Mucosa of descending colon (tissue), 3 donors: Measurements from ENCODE around the gene MAGI1. TPM values are rescaled to one million over a fixed set of nuclear protein-coding genes. Genes with fewer than 3 reads are reported as not detected.
A peak's percentile ranks its signal among the peaks of the same experiment; 100 is the strongest.

Experiments
- ATAC-seq: fragments of 200-7000 bp; cut with Tn5 transposase; one replicate; pipeline ENCODE4 v1.9.1; 2020; ENCODE audit warnings: mild to moderate bottlenecking, moderate library complexity
- DNase-seq, 3 donors: peaks; one replicate each; pipeline ENCODE4 v3.0.0-alpha.2; 2020
- H3K36me3 ChIP-seq: fragments of 200-600 bp; one replicate; pipeline ENCODE4 v1.8.0; 2021; ENCODE audit warnings: low read depth, mild to moderate bottlenecking
- H3K4me1 ChIP-seq: fragments of 200-600 bp; one replicate; pipeline ENCODE4 v1.8.0; 2021; ENCODE audit warnings: low read depth, mild to moderate bottlenecking
- H3K4me3 ChIP-seq: fragments of 200-600 bp; one replicate; pipeline ENCODE4 v1.8.0; 2021; ENCODE audit warnings: mild to moderate bottlenecking
- H3K9me3 ChIP-seq: fragments of 200-600 bp; one replicate; pipeline ENCODE4 v1.8.0; 2021; ENCODE audit warnings: mild to moderate bottlenecking
- CTCF ChIP-seq: fragments of 200-600 bp; IDR thresholded peaks from one replicate; pipeline ENCODE4 v1.8.0; 2022; ENCODE audit warnings: antibody characterized with exemption, mild to moderate bottlenecking
- intact Hi-C, 2 donors: fragments of 100-400 bp; cut with DNase I in 1 of 2; cut with micrococcal nuclease in 1 of 2; formaldehyde crosslinking; loops; one replicate each; pipeline versions ENCODE4 v1.11.0 to v1.11.1; 2022; cut with DNase I, micrococcal nuclease
- total RNA-seq, 3 donors: library from RNA; stranded (reverse); fragmentation: NEBNext Ultra II Directional in 2 of 3; extraction: Animal tissue kit (Norgen Biotek cat#: 25700) in 2 of 3; gene quantifications; one replicate each; pipeline versions ENCODE4 v1.2.1 to v1.2.4, GENCODE V29; 2021 to 2023
- donor health status: DM: no; HTN: no; CAD: no; lungs with moderate emphysema.
- donor health status: DM: no; HTN: no; CAD: no.
- donor health status: DM: no; HTN: yes; CAD: no.

The MAGI1 gene
- total RNA-seq, 3 donors from 2014 or later, result 41.9 to 59.6 (median 45.6) TPM

GRCh38 chr3:65786890-65787289 lies 251.8 kb downstream of the MAGI1 start:
- no peak for TF ChIP-seq CTCF

GRCh38 chr3:65785065-65785645 lies 253.6 kb downstream of the MAGI1 start:
- TF ChIP-seq CTCF, result peak; percentile 34
- Histone ChIP-seq H3K9me3 (no peaks in the 10 kb centered on the region), H3K4me1 (no peaks in the 10 kb centered on the region), H3K4me3 (no peak overlapping the region), H3K36me3 (no peaks in the 10 kb centered on the region)
- DNase-seq, result peak in 1 of 3 donors; percentile 40
- ATAC-seq, result peak; percentile 29
- intact Hi-C loops, result loop anchor here (5.0 to 10.0 kb wide), 2 partner anchors 350 to 352 kb away; no protein-coding TSS in a partner anchor

More at GRCh38 chr3:65786890-65787289, 251.8 kb downstream of the MAGI1 start:
- Histone ChIP-seq H3K4me1 (no peaks in the 10 kb centered on the region), H3K4me3 (no peak overlapping the region), H3K36me3 (no peaks in the 10 kb centered on the region), H3K9me3 (no peaks in the 10 kb centered on the region)
- DNase-seq (no peak), ATAC-seq (no peak)
- intact Hi-C loops, result loop anchor here (5.0 to 10.0 kb wide), 2 partner anchors 348 to 350 kb away; no protein-coding TSS in a partner anchor

GRCh38 chr3:65783117-65783516 lies 255.6 kb downstream of the MAGI1 start:
- intact Hi-C loops, result loop anchor here in 1 of 2 donors (10.0 kb wide), 1 partner anchor 352 kb away; no protein-coding TSS in a partner anchor
- Histone ChIP-seq H3K4me1 (no peaks in the 10 kb centered on the region), H3K9me3 (no peaks in the 10 kb centered on the region), H3K36me3 (no peaks in the 10 kb centered on the region), H3K4me3 (no peak overlapping the region)
- no peak for DNase-seq
- TF ChIP-seq CTCF, result no peak
- no peak for ATAC-seq

- no peak for TF ChIP-seq CTCF
Observed at GRCh38 chr3:65781594-65781993, 257.1 kb downstream of the MAGI1 start.

GRCh38 chr3:65779390-65779789 lies 259.3 kb downstream of the MAGI1 start:
- H3K4me1 ChIP-seq, result no peaks in the 10 kb centered on the region
- intact Hi-C loops, result no loop called here
- TF ChIP-seq CTCF, result no peak
- no peaks in the 10 kb centered on the region for H3K9me3 ChIP-seq
- H3K36me3 ChIP-seq, result no peaks in the 10 kb centered on the region
- no peak for ATAC-seq
- no peak overlapping the region for H3K4me3 ChIP-seq
- DNase-seq, result no peak

More at GRCh38 chr3:65781594-65781993, 257.1 kb downstream of the MAGI1 start:
- no peak overlapping the region for H3K4me3 ChIP-seq
- DNase-seq (no peak), ATAC-seq (no peak)
- no peaks in the 10 kb centered on the region for H3K36me3 ChIP-seq
- no peaks in the 10 kb centered on the region for H3K9me3 ChIP-seq
- no peaks in the 10 kb centered on the region for H3K4me1 ChIP-seq
- intact Hi-C loops, result loop anchor here in 1 of 2 donors (10.0 kb wide), 1 partner anchor 353 kb away; no protein-coding TSS in a partner anchor
